ENCODE results near the gene PHYKPL. TPM values are rescaled to one million over a fixed set of nuclear protein-coding genes. Genes with fewer than 3 reads are reported as not detected.

Gene PHYKPL
- total and polyA plus RNA-seq, 2 of the 8 experiments (the other 6 are each of a cell fraction or from before 2014, with no cell fraction given): 25.1 to 32.1 TPM

DNA sequence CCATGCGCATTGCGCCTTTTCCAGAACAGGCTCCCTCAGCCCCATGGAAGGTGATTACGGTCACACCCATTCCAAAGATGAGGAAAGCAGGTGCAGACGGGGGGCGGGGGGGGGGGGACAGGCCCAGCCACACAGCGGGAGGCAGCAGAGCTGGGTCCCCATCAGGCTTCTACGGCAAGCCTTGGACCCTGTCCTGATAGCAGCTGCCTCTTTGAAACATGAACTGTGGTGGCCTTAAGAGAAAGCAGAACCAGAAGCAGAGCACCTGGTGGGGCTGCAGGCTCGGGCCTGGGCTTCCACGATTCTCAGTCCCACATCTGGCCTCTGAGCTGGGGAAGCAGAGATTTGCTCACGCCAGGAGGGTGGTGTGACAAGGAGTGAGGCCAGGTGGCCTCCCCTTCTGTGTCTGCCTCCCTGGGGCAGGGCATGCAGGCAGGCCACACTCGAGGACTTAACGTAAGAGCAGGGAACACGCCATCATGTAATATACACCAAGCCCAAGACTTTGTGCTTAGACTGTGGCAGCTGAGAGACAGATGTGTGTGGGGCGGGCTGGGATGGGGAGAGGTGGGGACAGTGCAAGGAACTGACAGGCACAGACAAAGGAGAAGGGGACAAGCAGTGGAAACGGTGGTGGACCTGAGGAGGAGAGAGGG, 14.2 kb upstream of the PHYKPL start (continued):
- TF ChIP-seq, protein P1, sequence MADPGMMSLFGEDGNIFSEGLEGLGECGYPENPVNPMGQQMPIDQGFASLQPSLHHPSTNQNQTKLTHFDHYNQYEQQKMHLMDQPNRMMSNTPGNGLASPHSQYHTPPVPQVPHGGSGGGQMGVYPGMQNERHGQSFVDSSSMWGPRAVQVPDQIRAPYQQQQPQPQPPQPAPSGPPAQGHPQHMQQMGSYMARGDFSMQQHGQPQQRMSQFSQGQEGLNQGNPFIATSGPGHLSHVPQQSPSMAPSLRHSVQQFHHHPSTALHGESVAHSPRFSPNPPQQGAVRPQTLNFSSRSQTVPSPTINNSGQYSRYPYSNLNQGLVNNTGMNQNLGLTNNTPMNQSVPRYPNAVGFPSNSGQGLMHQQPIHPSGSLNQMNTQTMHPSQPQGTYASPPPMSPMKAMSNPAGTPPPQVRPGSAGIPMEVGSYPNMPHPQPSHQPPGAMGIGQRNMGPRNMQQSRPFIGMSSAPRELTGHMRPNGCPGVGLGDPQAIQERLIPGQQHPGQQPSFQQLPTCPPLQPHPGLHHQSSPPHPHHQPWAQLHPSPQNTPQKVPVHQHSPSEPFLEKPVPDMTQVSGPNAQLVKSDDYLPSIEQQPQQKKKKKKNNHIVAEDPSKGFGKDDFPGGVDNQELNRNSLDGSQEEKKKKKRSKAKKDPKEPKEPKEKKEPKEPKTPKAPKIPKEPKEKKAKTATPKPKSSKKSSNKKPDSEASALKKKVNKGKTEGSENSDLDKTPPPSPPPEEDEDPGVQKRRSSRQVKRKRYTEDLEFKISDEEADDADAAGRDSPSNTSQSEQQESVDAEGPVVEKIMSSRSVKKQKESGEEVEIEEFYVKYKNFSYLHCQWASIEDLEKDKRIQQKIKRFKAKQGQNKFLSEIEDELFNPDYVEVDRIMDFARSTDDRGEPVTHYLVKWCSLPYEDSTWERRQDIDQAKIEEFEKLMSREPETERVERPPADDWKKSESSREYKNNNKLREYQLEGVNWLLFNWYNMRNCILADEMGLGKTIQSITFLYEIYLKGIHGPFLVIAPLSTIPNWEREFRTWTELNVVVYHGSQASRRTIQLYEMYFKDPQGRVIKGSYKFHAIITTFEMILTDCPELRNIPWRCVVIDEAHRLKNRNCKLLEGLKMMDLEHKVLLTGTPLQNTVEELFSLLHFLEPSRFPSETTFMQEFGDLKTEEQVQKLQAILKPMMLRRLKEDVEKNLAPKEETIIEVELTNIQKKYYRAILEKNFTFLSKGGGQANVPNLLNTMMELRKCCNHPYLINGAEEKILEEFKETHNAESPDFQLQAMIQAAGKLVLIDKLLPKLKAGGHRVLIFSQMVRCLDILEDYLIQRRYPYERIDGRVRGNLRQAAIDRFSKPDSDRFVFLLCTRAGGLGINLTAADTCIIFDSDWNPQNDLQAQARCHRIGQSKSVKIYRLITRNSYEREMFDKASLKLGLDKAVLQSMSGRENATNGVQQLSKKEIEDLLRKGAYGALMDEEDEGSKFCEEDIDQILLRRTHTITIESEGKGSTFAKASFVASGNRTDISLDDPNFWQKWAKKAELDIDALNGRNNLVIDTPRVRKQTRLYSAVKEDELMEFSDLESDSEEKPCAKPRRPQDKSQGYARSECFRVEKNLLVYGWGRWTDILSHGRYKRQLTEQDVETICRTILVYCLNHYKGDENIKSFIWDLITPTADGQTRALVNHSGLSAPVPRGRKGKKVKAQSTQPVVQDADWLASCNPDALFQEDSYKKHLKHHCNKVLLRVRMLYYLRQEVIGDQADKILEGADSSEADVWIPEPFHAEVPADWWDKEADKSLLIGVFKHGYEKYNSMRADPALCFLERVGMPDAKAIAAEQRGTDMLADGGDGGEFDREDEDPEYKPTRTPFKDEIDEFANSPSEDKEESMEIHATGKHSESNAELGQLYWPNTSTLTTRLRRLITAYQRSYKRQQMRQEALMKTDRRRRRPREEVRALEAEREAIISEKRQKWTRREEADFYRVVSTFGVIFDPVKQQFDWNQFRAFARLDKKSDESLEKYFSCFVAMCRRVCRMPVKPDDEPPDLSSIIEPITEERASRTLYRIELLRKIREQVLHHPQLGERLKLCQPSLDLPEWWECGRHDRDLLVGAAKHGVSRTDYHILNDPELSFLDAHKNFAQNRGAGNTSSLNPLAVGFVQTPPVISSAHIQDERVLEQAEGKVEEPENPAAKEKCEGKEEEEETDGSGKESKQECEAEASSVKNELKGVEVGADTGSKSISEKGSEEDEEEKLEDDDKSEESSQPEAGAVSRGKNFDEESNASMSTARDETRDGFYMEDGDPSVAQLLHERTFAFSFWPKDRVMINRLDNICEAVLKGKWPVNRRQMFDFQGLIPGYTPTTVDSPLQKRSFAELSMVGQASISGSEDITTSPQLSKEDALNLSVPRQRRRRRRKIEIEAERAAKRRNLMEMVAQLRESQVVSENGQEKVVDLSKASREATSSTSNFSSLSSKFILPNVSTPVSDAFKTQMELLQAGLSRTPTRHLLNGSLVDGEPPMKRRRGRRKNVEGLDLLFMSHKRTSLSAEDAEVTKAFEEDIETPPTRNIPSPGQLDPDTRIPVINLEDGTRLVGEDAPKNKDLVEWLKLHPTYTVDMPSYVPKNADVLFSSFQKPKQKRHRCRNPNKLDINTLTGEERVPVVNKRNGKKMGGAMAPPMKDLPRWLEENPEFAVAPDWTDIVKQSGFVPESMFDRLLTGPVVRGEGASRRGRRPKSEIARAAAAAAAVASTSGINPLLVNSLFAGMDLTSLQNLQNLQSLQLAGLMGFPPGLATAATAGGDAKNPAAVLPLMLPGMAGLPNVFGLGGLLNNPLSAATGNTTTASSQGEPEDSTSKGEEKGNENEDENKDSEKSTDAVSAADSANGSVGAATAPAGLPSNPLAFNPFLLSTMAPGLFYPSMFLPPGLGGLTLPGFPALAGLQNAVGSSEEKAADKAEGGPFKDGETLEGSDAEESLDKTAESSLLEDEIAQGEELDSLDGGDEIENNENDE (IDR thresholded peaks at IDR 0.05; ENCODE audit: insufficient replicate concordance, low read length): no peak
- no peak for TF ChIP-seq TCF12 (IDR thresholded peaks at IDR 0.05; ENCODE audit: low read depth, low read length)
- TF ChIP-seq SUZ12 (IDR thresholded peaks at IDR 0.05; ENCODE audit: low read length): no peak
- TF ChIP-seq HDAC2 (IDR thresholded peaks at IDR 0.05; ENCODE audit: borderline replicate concordance in 1 of 2, low read depth in 2 of 2, low read length in 2 of 2): no peak
- TF ChIP-seq POLR2AphosphoS5 (IDR thresholded peaks at IDR 0.05; ENCODE audit: low read depth, low read length): no peak
- TF ChIP-seq, protein P2, sequence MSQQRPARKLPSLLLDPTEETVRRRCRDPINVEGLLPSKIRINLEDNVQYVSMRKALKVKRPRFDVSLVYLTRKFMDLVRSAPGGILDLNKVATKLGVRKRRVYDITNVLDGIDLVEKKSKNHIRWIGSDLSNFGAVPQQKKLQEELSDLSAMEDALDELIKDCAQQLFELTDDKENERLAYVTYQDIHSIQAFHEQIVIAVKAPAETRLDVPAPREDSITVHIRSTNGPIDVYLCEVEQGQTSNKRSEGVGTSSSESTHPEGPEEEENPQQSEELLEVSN (IDR thresholded peaks at IDR 0.05): no peak
- no peak for TF ChIP-seq RAD21 (IDR thresholded peaks at IDR 0.05 in 1 of 2, conservative IDR thresholded peaks at IDR 0.05 in 1 of 2; ENCODE audit: low read depth in 2 of 2, low read length in 2 of 2)
- no peak for TF ChIP-seq BRCA1 (IDR thresholded peaks at IDR 0.05; ENCODE audit: low read depth, low read length)
- TF ChIP-seq SRF (IDR thresholded peaks at IDR 0.05; ENCODE audit: low read depth, low read length): no peak
- TF ChIP-seq SIRT6 (IDR thresholded peaks at IDR 0.05; ENCODE audit: low read length): no peak
